Measurements from ENCODE around the gene HSPH1.

HSPH1 gene

GRCh38 chr13:31175847-31176532 is 14.3 kb upstream of the HSPH1 start:
- no peak for DNase-seq

GRCh38 chr13:31174018-31174417 is 12.3 kb upstream of the HSPH1 start:
- DNase-seq = no peak

GRCh38 chr13:31172535-31172934 is 10.8 kb upstream of the HSPH1 start:
- DNase-seq = no peak

GRCh38 chr13:31172001-31172400 is 10.3 kb upstream of the HSPH1 start:
- DNase-seq = no peak

GRCh38 chr13:31168736-31169135 is 7.0 kb upstream of the HSPH1 start:
- no peak for DNase-seq

- no peak for DNase-seq
Observed at GRCh38 chr13:31168166-31168565, 6.5 kb upstream of the HSPH1 start.

GRCh38 chr13:31167490-31167889 is 5.8 kb upstream of the HSPH1 start:
- DNase-seq = no peak

GRCh38 chr13:31166591-31166990 is 4.9 kb upstream of the HSPH1 start:
- no peak for DNase-seq

GRCh38 chr13:31162151-31163008 is 676 bp upstream of the HSPH1 start:
- peak; percentile 95 for DNase-seq

- peak; percentile 73 for DNase-seq
Observed at GRCh38 chr13:31160857-31161556, 697 bp downstream of the HSPH1 start.

- no peak for DNase-seq
Observed at GRCh38 chr13:31159306-31159705, 2.4 kb downstream of the HSPH1 start.

GRCh38 chr13:31154939-31155338 is 6.8 kb downstream of the HSPH1 start:
- DNase-seq = no peak

- DNase-seq = no peak
Observed at GRCh38 chr13:31151837-31152236, 9.9 kb downstream of the HSPH1 start.

GRCh38 chr13:31150315-31150985 is 11.3 kb downstream of the HSPH1 start:
- no peak for DNase-seq

GRCh38 chr13:31149604-31150003 is 12.1 kb downstream of the HSPH1 start:
- no peak for DNase-seq

GRCh38 chr13:31145417-31145816 is 16.3 kb downstream of the HSPH1 start:
- no peak for DNase-seq

- DNase-seq = no peak
Observed at GRCh38 chr13:31138515-31138914, 23.2 kb downstream of the HSPH1 start.

GRCh38 chr13:31136724-31137123 is 25.0 kb downstream of the HSPH1 start:
- DNase-seq = no peak

- DNase-seq = no peak
Observed at GRCh38 chr13:31134039-31134711, 27.5 kb downstream of the HSPH1 start.

- no peak for DNase-seq
Observed at GRCh38 chr13:31133621-31134020, 28.1 kb downstream of the HSPH1 start.

GRCh38 chr13:31131470-31131961 is 30.2 kb downstream of the HSPH1 start:
- no peak for DNase-seq

GRCh38 chr13:31129419-31129818 is 32.3 kb downstream of the HSPH1 start:
- no peak for DNase-seq
